HUES6 (cell line): ENCODE results near the gene PAX8.
"Not testable (repeated sequence)": the region's sequence is repeated elsewhere in the genome, so short reads cannot be mapped to it uniquely, and the experiment has no call there.

Source experiments
- H3K27ac ChIP-seq: 2 replicates; pipeline ENCODE4 v1.7.0; 2013; ENCODE audit warnings: low read depth, mild to moderate bottlenecking, low read length, inconsistent platforms
- H3K27me3 ChIP-seq: 2 replicates; pipeline ENCODE4 v1.6.1; 2013; ENCODE audit warnings: low read length; ENCODE audit not compliant: control insufficient read depth, insufficient read depth
- H3K36me3 ChIP-seq: 2 replicates; pipeline ENCODE4 v1.6.1; 2013; ENCODE audit warnings: low read length; ENCODE audit not compliant: control insufficient read depth, insufficient read depth
- H3K4me1 ChIP-seq: 2 replicates; pipeline ENCODE4 v1.6.1; 2013; ENCODE audit warnings: low read length; ENCODE audit not compliant: control insufficient read depth, insufficient read depth
- H3K4me3 ChIP-seq: 2 replicates; pipeline ENCODE4 v1.5.1; 2013; ENCODE audit warnings: low read depth, low read length
- H3K9ac ChIP-seq: one replicate; pipeline ENCODE4 v1.6.1; 2013; ENCODE audit warnings: mild to moderate bottlenecking, low read length
- H3K9me3 ChIP-seq: 2 replicates; pipeline ENCODE4 v1.6.1; 2013; ENCODE audit warnings: low read depth, low read length; ENCODE audit not compliant: control insufficient read depth, insufficient read depth

PAX8 gene

DNA sequence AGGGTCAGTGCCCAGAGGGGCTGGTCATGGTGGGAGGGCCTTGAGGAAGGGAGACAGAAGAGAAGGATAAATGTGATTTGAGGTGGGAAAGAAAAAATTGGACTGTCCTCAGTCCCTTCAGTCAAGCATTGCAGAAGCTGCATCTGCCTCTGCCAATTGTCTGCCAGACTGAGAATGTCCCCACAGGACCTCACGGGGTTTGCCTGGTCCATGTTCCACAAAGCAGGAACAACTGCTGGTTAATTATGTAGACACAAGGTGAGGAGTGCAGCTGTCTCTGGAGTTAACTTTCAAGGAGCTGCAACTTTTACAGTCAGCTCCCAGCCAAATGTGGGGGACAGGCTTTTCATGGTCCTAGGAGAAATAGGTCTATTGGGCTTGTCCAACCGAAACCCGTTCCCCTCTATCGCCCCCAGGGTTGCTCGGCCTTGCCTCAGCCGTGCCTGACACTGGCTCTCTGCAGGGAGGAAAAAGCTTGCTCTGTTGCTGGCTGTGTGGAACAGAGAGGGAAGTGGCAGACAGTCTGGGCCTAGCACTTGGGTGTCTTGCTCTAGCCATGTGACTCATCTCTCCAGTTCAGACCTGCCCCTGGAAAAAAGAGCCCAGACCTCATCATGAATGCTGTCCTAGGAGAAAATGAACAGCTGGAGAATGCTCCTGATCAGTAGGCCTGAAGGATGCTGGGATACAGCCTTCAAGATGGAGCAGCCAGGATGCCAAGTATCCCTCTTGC lies 31.1 kb upstream of the PAX8 start:
- no peaks in the 10 kb centered on the region for H3K4me1 ChIP-seq
- no peaks in the 10 kb centered on the region for H3K9me3 ChIP-seq
- no peak overlapping the region for H3K27ac ChIP-seq
- H3K27me3 ChIP-seq: 0 out of 2 replicates have a peak, but pooled peaks cover 3% of the 10 kb centered on the region
- no peak overlapping the region for H3K9ac ChIP-seq
- no peaks in the 10 kb centered on the region for H3K36me3 ChIP-seq
- no peak overlapping the region for H3K4me3 ChIP-seq

DNA sequence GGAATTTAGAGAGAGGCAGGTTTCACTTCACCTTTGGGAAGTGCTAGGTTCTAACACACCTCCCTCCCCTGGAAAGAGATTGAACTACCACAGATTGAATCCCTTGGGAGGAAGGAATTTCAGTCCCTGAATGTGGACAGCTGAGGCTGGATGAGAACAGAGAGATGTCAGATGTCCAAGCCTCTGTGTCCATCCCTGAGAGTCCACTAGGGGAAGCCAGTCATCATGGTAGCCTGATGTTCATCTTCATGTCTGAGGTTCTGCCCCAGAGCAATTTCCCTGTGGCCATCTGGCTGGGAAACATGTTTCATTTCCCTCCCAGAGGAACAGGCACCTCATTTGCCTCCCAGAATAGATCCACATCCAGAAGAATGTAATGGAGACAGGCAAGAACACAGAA lies 30.1 kb upstream of the PAX8 start:
- not testable (repeated sequence) for H3K27me3 ChIP-seq, H3K9me3 ChIP-seq, H3K4me3 ChIP-seq, H3K9ac ChIP-seq, H3K4me1 ChIP-seq, H3K36me3 ChIP-seq, H3K27ac ChIP-seq

DNA sequence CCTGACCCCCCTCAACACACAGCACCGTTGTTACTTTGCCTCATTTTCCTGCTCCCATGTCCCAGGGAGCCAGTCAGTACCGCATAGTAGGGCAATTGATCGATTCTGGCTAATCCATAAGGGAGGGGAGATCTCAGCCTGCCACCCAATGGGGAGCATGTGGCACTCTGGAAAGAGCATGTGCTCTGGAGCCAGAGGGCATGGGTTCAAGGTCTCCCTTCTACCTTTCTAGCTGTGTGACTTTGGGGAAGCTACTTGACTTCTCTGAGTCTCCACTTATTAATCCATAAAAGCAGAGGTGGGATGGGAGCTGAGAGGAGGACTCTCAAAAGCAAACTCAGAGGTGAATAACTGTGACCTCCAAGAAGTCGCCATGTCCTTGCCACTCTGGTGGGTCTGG lies 27.5 kb upstream of the PAX8 start:
- H3K27ac ChIP-seq, H3K9ac ChIP-seq, H3K36me3 ChIP-seq, H3K4me1 ChIP-seq, H3K9me3 ChIP-seq, H3K4me3 ChIP-seq, H3K27me3 ChIP-seq: not testable (repeated sequence)

DNA sequence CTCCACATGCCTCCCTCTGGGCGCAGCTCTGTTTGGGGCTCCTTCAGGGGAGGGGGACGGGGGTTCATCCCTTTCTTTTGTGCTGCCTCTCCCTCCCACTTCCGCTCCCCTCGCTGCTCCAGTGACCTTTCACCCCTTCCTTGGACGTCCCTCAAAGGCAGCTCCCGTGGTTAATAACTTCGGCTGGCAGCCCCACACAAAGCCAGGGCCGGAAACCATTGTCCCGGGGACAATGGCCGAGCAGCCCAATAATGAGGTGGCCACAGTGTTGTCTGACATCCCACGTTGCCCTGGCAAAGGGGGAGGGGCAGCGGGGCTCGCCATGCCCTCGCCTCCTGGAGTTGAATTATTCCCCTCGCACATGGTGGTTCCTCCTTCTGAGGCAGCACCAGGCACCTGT lies 27.0 kb upstream of the PAX8 start:
- H3K4me1 ChIP-seq, H3K27ac ChIP-seq, H3K36me3 ChIP-seq, H3K9me3 ChIP-seq, H3K4me3 ChIP-seq, H3K9ac ChIP-seq, H3K27me3 ChIP-seq: not testable (repeated sequence)

DNA sequence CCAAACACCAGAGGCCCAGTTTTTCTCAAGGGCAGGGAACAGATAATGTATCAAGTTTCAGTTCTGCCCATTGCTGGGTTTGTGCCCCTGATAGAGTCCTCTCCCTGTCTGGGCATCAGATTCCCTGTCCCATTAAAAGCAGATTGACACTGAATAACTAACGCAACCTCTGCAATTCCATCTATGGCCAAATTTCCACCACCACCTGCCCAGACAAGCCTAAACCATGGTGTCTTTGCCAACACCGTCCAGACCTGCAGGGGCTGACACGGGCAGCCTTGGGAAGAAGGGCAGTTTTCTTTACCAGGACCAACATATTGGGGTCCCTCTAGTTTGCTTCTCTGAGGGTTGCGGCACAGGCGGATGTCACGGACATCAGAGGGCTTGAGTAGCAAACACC lies 26.4 kb upstream of the PAX8 start:
- H3K36me3 ChIP-seq: no peaks in the 10 kb centered on the region
- no peaks in the 10 kb centered on the region for H3K9me3 ChIP-seq
- H3K27ac ChIP-seq: no peak overlapping the region
- no peak overlapping the region for H3K9ac ChIP-seq
- H3K27me3 ChIP-seq: 0 out of 2 replicates have a peak, but pooled peaks cover 3% of the 10 kb centered on the region
- H3K4me1 ChIP-seq: no peaks in the 10 kb centered on the region
- H3K4me3 ChIP-seq: no peak overlapping the region

DNA sequence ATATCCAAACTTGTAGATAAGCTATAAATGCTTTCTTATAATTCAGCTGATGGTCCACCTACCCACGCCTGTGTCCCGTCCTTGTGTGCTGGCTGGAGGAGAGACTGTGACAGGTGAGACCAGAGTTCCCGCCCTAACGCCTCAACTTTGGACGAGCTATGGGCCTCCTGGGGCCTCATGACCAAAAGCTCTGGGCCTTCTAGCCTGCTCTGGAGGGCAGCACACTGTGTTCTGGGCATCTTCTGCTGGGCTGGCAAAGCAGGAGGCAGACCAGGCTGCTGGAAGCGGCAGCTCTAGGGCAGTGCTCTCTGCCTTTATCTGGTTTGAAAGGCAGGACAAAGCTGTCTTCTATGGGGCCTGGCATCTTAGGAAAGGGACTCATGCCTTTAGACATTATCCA lies 26.0 kb upstream of the PAX8 start:
- no peaks in the 10 kb centered on the region for H3K4me1 ChIP-seq
- H3K4me3 ChIP-seq: no peak overlapping the region
- 0 out of 2 replicates have a peak, but pooled peaks cover 3% of the 10 kb centered on the region for H3K27me3 ChIP-seq
- no peak overlapping the region for H3K9ac ChIP-seq
- H3K27ac ChIP-seq: no peak overlapping the region
- H3K9me3 ChIP-seq: no peaks in the 10 kb centered on the region
- H3K36me3 ChIP-seq: no peaks in the 10 kb centered on the region

DNA sequence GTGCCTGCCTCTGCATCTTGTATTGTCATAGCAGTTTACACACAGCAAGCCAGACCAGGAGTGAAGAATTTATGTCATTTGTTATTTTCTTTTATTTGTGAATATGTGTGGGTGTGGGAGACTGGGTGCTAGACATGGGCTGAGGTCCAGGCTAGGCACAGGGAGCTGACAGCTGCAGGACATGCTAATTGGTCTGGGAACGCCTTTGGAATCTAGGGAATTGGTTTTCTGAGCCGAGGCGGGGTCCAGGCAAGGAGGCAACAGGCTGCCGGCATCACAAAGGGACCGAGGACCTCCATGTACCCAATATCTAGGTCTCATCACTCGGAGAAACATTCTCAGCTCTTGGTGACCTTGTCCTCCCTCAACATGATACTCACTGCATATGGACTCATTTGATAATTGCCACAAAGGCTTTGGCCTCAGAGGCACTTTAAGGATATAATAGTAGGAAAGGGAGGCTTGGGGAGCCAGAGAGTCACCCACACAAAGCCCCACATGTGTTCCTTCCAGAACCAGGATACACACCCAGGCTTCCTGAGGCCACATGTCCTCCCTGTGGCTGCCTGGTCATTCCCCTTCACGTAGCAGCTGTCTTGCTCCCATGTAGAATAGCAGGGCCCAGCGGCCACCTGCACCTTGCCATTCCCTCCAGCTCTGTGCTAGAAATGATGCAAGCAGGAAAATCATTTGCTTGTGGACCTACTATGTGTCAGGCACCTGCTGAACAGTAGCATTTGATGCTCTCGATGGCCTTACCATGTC lies 23.7 kb upstream of the PAX8 start:
- H3K27me3 ChIP-seq, H3K9me3 ChIP-seq, H3K4me3 ChIP-seq, H3K27ac ChIP-seq, H3K4me1 ChIP-seq, H3K9ac ChIP-seq, H3K36me3 ChIP-seq: not testable (repeated sequence)

DNA sequence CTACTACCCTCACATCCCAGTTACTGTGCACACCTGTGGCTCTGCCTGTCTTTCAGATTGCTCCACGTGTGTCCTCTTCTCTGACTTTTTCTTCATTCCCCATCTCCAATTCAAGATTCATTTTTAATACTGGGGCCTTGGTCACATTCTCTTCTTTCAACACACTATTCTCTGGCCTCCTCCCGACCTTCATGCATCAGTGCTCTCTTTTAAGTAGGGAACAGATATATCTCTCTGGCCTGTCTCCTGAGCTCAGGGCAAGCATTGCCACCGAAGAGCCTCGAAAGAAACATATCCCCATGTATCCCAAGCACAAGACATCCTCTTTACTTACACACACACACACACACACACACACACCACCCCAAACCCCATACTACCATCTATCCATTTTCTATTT lies 21.6 kb upstream of the PAX8 start:
- Histone ChIP-seq H3K27me3 (peaks cover 12% of the 10 kb centered on the region; the same call in 1 of the 2 replicates), H3K9ac (no peak overlapping the region)

DNA sequence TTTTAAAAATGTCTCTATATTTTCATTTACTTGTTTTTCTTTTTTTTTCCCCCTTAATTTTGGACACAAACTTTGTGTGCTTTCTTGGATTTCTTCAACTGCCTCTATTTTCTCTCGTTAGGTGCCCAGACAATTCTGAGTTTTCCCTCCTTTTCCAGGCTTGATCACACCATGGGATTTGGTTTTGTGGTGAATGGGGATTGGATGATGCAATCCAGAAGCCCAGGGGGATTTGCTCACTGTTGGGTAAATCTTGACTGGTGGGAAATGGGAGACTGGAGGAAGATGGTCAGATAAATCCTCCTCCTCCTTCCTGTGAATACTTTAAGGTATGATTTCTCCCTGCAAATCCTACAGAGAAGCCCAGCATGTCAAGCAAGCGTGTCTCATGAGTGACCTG lies 19.5 kb upstream of the PAX8 start:
- H3K4me3 ChIP-seq: no peak overlapping the region
- no peaks in the 10 kb centered on the region for H3K4me1 ChIP-seq
- no peak overlapping the region for H3K9ac ChIP-seq
- H3K27me3 ChIP-seq: peaks cover 32% of the 10 kb centered on the region
- no peak overlapping the region for H3K27ac ChIP-seq
- H3K9me3 ChIP-seq: no peaks in the 10 kb centered on the region
- H3K36me3 ChIP-seq: no peaks in the 10 kb centered on the region

More for the DNA sequence above, 21.6 kb upstream of the PAX8 start:
- H3K36me3 ChIP-seq: no peaks in the 10 kb centered on the region
- no peak overlapping the region for H3K27ac ChIP-seq
- no peaks in the 10 kb centered on the region for H3K4me1 ChIP-seq
- H3K4me3 ChIP-seq: no peak overlapping the region
- no peaks in the 10 kb centered on the region for H3K9me3 ChIP-seq

DNA sequence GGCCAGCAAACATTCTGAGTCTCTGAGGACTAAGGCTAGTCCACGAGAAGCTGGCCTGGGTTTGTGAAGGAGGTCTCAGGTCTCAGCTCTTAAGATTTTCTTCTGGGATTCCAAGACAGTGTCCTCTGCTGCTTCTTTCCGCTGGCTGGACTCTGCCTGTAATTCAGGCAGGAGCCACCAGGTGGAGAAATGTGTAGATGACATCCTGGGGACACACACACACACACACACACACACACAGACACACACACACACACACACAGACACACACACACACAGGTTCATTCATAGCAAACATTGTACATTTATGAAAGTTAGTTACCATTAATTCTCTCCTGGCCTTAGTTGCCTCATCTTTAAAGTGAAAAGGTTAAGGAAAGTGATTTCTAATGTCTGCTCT lies 18.9 kb upstream of the PAX8 start:
- not testable (repeated sequence) for H3K9ac ChIP-seq, H3K36me3 ChIP-seq, H3K4me3 ChIP-seq, H3K9me3 ChIP-seq, H3K27ac ChIP-seq, H3K4me1 ChIP-seq
- peaks cover 38% of the 10 kb centered on the region for H3K27me3 ChIP-seq

DNA sequence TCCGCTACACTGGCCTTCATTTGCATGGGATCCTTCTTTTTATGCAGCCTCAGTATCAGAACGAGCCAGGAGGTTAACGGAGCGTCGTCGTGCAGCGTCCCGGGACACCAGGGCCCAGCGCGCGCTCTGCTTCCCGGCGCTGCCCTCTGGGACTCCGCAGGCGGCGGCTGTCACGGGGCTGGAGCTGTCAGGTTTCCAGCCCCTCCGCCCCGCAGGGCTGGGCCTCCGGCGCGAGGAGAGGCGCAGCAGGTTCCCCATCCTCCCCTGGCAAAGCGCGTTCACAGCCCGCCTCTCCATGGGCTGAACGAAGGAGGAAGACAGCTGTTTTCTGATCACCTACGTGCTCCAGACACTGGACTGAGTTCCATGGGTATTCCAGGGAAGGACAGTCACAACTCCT lies 12.5 kb upstream of the PAX8 start:
- Histone ChIP-seq H3K9ac (no peak overlapping the region), H3K9me3 (no peaks in the 10 kb centered on the region), H3K4me1 (no peaks in the 10 kb centered on the region), H3K27ac (no peak overlapping the region), H3K36me3 (no peaks in the 10 kb centered on the region), H3K4me3 (peak overlapping the region; percentile 42; the same call in 1 of the 2 replicates), H3K27me3 (peaks cover 94% of the 10 kb centered on the region)
